PC-9 (cell line): Measurements from ENCODE around the gene PODXL2.

Experiments
- CTCF ChIP-seq: fragments of 200-600 bp; sonication (generic); conservative IDR thresholded peaks from 2 replicates; pipeline ENCODE4 v1.6.1; 2017; ENCODE audit warnings: mixed run types, antibody characterized with exemption, mild to moderate bottlenecking, moderate library complexity
- EZH2 ChIP-seq: fragments of 200-600 bp; sonication (generic); IDR thresholded peaks from 2 replicates; pipeline ENCODE4 v1.8.0; 2017; ENCODE audit warnings: antibody characterized with exemption, low read depth

GRCh38 chr3:127588806-127589577, 40.0 kb upstream of the PODXL2 start:
- TF ChIP-seq CTCF = no peak
- TF ChIP-seq EZH2 = no peak
